ENCODE measurements around the gene RABGAP1.

The RABGAP1 gene

DNA sequence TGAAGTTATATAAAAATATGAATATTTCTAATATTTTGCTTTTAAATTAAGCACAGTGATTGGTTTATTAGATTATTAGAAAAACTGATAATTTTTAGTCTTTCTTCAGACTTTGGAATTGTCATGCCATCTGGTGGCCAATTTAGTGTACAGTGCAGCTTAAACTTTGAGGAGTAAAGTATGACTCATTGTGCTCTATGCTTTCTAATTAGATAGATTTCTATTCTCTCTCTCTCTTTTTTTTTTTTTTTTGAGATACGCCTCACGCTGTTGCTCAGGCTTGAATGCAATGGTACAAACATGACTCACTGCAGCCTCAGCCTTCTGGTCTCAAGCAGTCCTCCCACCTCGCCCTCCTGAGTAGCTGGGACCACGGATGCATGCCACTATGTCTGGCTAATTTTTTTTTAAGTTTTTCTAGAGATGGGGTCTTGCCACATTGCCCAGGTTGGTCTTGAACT is 50.6 kb downstream of the RABGAP1 start:
- peak; percentile 19 for TF ChIP-seq CTCF (IDR thresholded peaks at IDR 0.05; ENCODE audit: extremely low read depth, missing control alignments)
- DNase-seq (ENCODE audit: low spot score), result peak; percentile 44

DNA sequence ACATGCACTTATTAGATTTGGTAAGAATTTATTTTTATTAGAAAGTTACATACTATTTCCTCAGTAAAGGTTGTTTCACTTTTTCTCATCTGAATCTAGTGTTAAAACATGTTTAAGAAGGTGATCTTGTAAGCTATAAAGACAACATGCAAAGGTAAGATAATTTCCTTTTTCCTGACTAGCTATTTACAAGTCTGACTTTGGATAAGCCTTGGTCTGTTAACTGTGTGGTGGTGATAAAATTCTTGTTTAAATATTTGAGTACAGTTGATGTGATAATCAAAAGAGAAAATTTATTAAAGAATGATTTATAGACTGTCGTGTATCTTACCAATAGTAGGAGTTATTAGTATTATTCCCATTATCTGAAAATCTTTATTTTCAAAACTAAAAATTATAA is 55.8 kb downstream of the RABGAP1 start:
- no peak for DNase-seq (ENCODE audit: low spot score)
- TF ChIP-seq CTCF (IDR thresholded peaks at IDR 0.05; ENCODE audit: extremely low read depth, missing control alignments), result no peak

DNA sequence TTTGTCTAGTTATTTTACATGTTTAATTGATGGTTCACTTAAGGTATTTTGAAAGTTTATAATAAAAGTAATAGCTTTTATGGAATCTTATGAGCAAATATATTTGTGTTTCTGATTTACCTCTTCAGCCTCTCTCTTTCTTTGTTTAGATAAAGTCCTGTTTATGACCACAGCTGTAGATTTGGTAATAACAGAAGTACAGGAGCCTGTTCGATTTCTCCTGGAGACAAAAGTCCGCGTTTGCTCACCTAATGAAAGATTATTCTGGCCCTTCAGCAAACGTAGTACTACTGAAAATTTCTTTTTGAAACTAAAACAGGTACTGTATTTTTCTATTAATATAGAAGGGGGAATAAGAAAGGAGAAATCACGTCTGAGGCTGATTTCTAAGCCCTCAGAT is 57.6 kb downstream of the RABGAP1 start:
- DNase-seq (ENCODE audit: low spot score), result no peak
- no peak for TF ChIP-seq CTCF (IDR thresholded peaks at IDR 0.05; ENCODE audit: extremely low read depth, missing control alignments)

DNA sequence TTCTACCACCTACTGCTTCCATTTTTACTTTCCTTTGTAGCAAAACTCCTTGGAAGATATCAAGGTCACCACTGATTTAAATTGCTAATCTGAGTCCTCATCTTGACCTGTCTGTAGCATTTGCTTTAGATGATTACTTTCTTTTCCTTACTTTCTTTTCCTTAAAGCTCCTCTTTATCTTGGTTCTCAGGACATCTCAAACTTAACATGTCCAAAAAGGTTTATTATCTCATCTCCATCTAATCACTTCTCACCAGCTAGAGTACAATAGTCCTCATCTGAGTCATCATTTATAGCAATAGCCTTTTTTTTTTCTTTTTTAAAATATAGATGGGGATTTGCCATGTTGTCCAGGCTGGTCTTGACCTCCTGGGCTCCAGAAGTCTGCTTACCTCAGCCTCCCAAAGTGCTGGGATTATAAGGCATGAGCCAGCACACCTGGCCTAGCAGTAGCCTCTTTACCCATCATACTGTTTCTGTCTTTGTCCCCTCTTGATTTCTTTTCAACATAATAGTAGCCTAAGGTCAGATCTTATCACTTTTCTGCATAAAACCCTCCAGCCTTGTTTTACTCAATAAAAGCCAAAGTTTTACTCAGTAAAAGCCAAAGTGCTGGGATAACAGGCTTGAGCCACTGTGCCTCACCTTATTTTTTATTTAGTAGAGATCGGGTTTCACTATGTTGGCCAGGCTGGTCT is 59.7 kb downstream of the RABGAP1 start:
- DNase-seq (ENCODE audit: low spot score), result no peak
- no peak for TF ChIP-seq CTCF (IDR thresholded peaks at IDR 0.05; ENCODE audit: extremely low read depth, missing control alignments)

GRCh38 chr9:123002754-123003153 is 61.9 kb downstream of the RABGAP1 start:
- TF ChIP-seq CTCF (IDR thresholded peaks at IDR 0.05; ENCODE audit: extremely low read depth, missing control alignments), result no peak
- no peak for DNase-seq (ENCODE audit: low spot score)

- TF ChIP-seq CTCF (IDR thresholded peaks at IDR 0.05; ENCODE audit: extremely low read depth, missing control alignments), result no peak
- DNase-seq (ENCODE audit: low spot score), result no peak
Observed at GRCh38 chr9:123003466-123003865, 62.6 kb downstream of the RABGAP1 start.

DNA sequence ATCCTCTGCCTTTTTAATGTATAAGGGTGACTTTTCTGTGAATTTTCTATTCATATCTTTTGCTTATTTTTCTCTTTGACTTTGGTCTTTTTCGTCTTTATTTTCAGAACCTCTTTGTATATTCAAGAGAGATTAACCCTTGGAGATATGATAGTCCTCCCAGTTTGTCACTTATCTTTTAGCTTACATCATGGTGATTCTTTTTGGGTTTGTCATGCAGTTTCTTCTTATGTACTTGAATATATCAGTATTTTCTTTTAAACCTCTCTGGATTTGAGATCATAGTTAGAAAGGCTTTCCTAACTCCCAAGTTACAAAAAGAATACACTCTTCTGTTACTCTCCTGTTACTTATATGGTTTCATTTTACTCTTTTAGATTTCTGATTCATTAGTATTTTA is 65.1 kb downstream of the RABGAP1 start:
- TF ChIP-seq CTCF (IDR thresholded peaks at IDR 0.05; ENCODE audit: extremely low read depth, missing control alignments), result no peak
- no peak for DNase-seq (ENCODE audit: low spot score)
